ENCODE measurements around the gene HDDC2. TPM values are rescaled to one million over a fixed set of nuclear protein-coding genes. Genes with fewer than 3 reads are reported as not detected.
A peak's percentile ranks its signal among the peaks of the same experiment; 100 is the strongest.

The HDDC2 gene
- total RNA-seq, 1 donor from 2014 or later = 70.6 TPM

GRCh38 chr6:125269328-125269985 is 32.3 kb downstream of the HDDC2 start:
- DNase-seq (ENCODE audit: low read depth) = no peak

DNA sequence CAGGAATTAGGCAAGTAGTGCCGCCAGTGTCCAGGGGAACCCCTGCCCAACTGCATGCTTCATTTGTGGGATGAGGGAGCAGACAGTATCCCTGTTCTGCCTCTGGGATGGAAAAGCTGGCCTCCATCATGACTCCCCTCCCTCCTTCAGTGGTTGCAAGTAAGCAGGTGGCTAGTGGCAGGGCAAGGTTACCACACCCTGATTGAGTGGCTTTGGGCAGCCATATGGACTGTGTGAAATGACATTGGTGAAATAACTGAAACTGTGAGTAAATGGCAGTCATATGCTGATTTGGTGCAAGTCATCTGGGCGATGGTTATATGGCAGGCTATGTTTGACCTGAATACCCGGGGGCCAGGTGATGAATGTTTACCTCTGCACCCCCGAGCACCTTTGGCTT is 33.0 kb downstream of the HDDC2 start:
- no peak for DNase-seq (ENCODE audit: low read depth)

- peak; percentile 42 for DNase-seq (ENCODE audit: low read depth)
These were observed 33.8 kb downstream of the HDDC2 start for GRCh38 chr6:125267806-125268523.

DNA sequence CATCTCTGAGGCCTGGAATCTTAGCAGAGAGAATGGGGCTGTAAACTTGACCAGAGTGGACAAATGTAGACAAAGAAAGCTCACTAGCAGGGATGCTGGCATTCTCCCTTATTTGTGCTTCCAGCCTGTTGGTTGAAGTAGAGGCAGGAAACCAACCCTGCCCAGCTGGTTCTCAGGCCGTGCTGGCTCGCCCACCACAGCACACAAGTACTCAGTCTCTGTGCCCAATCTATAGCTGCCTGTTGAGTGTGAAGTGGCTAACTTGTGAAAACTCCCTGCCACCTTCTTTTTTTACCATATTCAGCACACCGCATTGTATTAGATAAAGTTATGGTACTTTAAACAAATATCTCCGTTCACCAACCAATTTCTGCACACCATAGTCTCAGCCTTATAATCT is 37.3 kb downstream of the HDDC2 start:
- DNase-seq (ENCODE audit: low read depth) = no peak

DNA sequence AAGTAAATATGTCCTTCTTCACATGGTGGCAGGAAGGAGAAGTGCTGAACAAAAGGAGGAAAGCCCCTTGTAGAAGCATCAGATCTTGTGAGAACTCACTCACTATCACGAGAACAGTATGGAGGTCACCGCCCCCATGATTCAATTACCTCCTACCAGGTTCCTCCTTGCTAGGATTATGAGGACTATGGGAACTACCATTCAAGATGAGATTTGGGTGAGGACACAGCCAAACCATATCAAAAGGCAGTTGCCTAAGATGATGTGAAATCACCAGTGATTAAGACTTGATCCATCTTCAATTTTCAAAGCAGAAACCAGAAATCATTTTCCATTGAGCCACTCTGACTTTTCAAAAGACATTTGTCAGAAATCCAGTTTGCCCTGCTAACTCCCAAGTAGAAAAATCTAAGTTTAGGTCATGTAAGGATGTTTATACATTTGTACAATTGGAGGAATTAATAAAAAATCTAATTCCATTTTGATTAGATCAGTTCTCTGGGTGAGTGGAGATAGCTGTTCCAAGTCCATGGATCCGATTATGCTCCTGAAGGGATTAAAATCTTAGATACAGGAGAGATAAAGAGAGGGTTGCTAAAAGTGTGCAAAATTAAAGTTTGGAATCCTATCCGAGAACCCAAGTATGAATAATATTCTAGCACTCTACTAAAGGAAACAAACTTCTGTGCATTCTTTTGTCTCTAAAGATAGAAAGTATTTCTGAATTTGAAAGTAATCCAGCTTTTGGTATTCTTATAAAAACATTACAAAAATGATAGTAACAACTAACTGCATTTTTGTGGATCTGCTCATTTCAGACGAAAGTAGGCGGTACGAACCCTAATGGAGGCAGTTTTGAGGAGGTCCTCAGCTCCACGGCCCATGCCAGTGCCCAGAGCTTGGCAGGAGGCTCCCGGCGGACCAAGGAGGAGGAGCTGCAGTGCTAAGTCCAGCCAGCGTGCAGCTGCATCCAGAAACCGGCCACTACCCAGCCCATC is 39.5 kb downstream of the HDDC2 start:
- DNase-seq (ENCODE audit: low read depth) = no peak

DNA sequence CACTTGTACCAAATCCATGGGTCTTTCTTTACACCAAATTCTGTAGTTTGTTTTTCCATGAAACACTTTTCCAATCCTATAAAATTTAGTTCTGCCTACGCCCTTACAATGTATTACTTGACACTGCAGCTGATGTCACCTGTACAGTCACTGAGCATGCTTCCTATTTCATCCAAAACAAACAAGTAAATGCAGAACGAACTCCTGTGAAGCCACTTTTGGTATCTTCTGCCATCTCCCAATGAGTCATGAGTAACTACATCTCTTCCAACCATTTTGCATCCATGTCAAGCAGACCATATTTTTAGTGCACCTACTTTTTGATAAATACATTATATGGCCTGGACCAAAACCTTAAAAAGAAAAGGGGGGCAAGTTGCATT is 42.4 kb downstream of the HDDC2 start:
- no peak for DNase-seq (ENCODE audit: low read depth)

DNA sequence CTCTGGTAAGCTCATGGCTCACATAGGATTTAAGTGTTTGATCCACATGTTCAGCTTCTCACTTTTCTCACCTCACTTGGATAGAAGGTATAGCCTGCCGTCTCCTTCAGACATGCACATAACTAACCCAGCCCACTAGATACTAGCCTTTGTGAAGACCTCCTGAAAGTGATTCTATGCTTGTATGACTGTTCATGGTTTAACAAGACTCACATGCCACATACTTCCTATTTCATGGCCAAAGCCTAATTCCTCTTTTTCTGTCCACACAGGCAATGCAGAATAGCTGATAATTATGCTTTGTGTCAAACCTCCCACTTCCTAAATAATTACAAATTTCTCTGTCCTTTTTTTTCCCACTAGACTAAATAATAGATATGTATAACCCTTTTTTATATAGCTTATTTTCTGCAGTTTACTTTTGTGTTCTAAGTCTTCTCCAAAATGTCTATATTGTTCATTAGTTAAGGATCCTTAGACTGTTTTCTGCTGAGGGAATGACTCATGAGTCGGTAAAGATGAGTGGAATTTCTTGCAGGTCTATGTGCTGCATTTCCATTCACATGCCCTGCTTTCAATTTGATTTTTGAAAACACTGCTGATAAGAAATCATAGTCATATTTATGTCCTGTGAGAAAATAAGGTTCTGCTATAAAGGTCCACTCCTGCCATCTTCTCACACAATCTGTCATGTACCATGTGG is 43.0 kb downstream of the HDDC2 start:
- no peak for DNase-seq (ENCODE audit: low read depth)

DNA sequence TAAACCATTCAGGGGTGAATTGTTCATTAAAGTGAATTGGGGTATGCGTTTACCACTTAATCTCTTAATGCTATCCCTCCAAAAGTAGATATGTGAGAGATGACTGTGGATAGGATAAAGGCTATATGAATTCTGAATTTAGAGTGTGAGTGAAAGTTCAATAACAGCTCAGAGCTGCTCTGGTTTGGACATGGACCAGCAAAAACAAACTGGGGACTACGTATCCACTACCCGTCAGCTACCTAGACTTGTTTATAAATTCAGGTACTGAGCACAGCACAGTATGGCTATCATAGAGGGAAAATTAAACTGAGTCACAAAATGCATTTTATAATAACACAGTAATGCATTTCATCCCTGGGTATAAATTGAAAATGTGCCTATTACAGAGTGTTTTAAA is 44.4 kb downstream of the HDDC2 start:
- no peak for DNase-seq (ENCODE audit: low read depth)

DNA sequence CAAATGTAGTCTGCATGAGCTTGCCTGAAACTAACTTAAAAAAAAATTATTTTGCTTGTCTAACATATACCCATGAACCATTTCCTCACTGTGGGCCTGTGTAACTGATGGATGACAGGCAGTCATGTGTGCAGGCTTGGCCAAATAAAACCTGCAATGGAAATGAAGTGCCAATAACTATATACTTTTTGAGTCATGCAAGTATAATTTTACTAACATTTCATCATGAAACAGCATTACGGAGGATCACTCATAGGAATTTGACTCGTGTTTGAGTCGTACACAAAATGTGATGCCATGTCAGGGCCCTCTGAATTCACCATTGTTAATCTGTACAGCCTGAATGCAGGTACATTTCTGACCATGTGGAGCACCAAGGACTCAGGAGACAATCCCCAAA is 46.6 kb downstream of the HDDC2 start:
- DNase-seq (ENCODE audit: low read depth) = peak; percentile 21

DNA sequence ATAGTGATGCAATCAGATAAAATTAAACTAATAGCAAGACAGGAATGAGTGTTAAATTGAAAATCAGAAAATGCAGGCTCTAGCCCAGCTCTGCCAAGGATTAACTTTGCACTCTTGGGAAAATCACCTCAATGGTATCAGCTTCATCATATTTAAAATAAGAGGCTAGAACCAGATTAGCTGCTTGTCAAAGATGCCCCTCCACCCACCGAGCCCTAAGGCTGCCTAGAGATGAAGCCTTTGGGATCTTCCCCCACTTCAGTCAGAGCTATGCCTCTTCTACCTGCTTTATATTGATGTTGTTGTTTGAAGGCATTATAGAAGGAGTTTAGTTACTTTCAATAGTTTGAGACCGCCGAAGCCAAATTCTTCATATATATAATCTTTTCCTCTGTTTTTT is 47.4 kb downstream of the HDDC2 start:
- DNase-seq (ENCODE audit: low read depth) = no peak

- DNase-seq (ENCODE audit: low read depth) = no peak
These were observed 47.9 kb downstream of the HDDC2 start for GRCh38 chr6:125253881-125254280.

GRCh38 chr6:125252891-125253290 is 48.9 kb downstream of the HDDC2 start:
- no peak for DNase-seq (ENCODE audit: low read depth)

GRCh38 chr6:125251516-125252220 is 50.1 kb downstream of the HDDC2 start:
- DNase-seq (ENCODE audit: low read depth) = peak; percentile 23

DNA sequence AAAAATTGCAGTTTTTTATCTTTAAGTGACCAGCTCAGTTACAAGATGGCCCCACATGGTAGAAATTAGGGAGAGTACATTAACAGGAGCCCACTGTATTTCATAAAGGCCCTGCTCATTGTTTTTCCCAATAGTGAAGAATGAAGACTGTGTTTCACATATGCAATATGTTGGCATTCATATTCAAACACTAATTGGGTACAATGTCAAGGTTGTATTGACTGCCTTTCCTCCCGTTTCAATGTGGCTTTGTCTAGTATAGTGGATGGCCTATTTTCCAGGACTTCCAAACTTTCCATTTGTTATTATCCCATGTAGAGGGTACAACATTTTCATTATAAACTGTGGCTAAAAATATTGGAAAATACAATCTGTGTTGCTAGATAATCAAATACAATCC is 51.3 kb downstream of the HDDC2 start:
- no peak for DNase-seq (ENCODE audit: low read depth)

DNA sequence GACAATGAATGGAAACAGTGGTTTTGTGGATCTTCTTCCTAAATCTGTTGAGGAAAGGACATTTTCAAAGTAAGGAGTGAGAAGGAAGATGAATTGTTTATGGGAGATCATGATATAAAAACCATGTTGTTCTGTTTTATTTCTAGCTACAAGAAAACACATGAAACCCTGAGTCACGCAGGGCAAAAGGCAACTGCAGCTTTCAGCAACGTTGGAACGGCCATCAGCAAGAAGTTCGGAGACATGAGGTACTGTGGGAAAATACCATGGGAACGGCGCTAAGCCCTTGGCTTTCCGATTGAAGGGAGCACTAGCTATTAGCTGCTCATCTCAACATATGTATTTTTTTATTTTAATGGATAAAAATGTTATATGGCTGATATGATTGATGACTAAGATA is 53.6 kb downstream of the HDDC2 start:
- DNase-seq (ENCODE audit: low read depth) = no peak

- no peak for DNase-seq (ENCODE audit: low read depth)
These were observed 55.2 kb downstream of the HDDC2 start for GRCh38 chr6:125246566-125246965.

GRCh38 chr6:125245523-125246264 is 56.1 kb downstream of the HDDC2 start:
- DNase-seq (ENCODE audit: low read depth) = no peak

DNA sequence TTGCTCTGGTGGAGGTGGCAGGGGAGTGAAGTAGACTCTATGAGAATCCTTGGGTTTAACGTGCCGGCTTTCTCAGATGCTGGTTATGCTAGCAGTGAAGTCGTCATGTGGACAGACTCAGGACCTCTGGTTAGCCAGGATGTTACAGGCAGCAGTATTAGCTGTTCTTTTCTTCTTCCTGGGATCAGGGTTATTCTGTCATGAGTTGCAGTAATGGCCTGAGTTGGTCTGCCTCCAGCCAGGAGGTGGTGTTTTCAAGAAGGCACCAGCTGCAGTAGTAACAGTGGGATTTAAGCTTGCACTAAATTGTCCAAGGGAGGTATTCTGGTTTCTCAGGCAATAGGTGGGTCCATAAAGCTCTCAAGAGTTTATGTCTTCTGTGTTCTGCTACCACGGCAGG is 56.7 kb downstream of the HDDC2 start:
- no peak for DNase-seq (ENCODE audit: low read depth)

DNA sequence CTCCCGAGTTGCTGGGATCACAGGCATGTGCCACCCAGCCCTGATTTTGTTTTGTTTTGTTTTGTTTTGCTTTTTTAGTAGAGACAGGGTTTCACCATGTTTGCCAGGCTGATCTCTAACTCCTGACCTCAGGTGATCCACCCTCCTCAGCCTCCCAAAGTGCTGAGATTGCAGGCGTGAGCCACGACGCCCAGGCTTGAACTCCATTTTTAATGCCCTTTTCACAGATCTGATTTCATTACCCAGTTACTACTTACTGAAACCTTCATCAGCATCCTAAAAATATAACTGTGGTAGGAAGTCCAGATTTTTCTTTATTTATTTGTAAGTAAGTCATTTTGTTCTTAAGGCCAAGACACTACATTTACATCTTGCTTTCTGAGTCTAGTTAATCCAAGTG is 64.0 kb downstream of the HDDC2 start:
- DNase-seq (ENCODE audit: low read depth) = no peak

GRCh38 chr6:125236536-125237327 is 65.0 kb downstream of the HDDC2 start:
- peak; percentile 26 for DNase-seq (ENCODE audit: low read depth)
